ENCODE data around the gene TLE2. TPM values are rescaled to one million over a fixed set of nuclear protein-coding genes. Genes with fewer than 3 reads are reported as not detected.

TLE2 gene
- total RNA-seq, 1 donor from 2014 or later = 0.76 TPM

DNA sequence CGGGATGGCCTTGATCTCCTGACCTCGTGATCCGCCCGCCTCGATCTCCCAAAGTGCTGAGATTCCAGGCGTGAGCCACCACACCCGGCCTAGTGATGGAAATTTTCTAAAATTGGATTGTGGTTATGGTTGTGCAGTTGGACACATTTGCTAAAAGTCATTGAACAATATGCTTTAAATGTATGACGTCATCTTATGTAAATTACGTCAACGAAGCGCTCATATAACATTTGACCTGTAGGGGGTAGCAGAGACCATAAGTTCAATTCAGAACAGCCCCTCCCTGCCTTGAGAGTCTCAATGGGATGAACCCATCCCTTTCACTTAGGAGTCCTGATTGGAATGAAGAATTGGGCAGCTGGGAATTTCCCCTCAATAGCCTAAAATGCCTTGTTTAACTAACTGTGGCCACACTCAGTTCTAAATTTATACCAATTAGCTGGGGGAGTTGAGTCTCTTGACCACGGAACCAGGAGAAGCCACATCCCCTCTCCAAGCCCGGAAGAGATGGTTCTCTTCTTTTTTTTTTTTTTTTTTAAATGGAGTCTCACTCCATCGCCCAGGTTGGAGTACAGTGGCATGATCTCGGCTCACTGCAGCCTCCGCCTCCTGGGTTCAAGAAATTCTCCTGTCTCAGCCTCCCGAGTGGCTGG lies 66.9 kb downstream of the TLE2 start:
- intact Hi-C loops (cut with micrococcal nuclease) = loop anchor here (1.0 kb wide), 4 partner anchors 114 to 248 kb away; no protein-coding TSS in a partner anchor

DNA sequence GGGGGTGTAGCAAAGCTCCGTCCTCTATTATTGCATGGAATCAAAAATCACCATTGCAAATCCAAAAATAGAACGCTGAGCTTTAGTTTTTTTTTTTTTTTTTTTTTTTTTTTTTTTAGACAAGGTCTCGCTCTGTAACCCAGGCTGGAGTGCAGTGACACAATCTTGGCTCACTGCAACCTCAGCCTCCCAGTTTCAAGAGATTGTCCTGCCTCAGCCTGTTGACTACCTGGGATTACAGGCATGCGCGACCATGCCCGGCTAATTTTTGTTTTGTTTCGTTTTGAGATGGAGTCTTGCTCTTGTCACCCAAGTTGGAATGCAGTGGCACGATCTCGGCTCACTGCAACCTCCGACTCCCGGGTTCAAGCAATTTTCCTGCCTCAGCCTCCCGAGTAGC lies 69.0 kb downstream of the TLE2 start:
- intact Hi-C loops (cut with micrococcal nuclease) = no loop called here

DNA sequence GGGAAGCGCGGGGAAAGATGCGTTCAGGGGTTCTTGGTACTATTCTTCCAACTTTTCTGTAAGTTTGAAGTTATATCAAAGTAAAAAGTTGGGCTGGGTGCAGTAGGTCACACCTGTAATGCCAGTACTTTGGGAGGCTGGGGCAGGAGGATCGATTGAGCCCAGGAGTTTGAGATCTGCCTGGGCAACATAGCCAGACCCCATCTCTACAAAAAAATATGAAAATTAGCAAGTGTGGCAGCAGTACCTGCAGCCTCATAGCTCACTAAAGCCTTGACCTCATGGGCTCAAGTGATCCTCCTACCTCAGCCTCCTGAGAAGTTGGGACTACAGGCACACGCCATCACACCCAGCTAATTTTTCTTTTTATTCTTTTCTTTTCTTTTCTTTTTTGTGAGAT lies 71.9 kb downstream of the TLE2 start:
- intact Hi-C loops (cut with micrococcal nuclease) = loop anchor here (10.0 kb wide), 1 partner anchor 548 kb away; the partner anchor contains the start of genes DOHH and FZR1

DNA sequence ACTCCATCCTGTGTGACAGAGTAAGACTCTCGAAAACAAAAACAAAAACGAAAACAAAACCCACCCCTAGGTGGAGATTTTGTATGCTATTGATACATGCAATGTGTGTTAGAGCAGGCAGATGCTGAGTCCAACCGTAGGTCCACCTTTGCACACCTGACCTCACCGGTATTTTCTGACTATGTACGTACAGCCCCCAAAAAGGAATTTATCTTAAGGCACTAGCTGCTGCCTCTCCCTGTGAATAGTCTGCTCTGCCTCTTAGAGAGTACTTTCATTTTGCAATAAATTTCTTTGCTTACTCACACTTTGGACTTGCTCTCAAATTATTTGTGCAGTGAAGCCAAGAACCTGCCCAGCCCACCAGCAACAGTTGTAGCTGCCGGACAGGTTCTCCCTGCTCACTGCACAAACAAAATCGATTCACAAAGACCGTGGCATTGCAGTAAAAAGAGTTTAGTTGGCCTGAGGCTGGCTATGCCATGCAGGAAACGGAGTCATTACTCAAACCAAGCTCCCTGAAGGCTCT lies 76.1 kb downstream of the TLE2 start:
- intact Hi-C loops (cut with micrococcal nuclease) = loop anchor here (10.0 kb wide), 1 partner anchor 552 kb away; the partner anchor contains the start of genes DOHH and FZR1

DNA sequence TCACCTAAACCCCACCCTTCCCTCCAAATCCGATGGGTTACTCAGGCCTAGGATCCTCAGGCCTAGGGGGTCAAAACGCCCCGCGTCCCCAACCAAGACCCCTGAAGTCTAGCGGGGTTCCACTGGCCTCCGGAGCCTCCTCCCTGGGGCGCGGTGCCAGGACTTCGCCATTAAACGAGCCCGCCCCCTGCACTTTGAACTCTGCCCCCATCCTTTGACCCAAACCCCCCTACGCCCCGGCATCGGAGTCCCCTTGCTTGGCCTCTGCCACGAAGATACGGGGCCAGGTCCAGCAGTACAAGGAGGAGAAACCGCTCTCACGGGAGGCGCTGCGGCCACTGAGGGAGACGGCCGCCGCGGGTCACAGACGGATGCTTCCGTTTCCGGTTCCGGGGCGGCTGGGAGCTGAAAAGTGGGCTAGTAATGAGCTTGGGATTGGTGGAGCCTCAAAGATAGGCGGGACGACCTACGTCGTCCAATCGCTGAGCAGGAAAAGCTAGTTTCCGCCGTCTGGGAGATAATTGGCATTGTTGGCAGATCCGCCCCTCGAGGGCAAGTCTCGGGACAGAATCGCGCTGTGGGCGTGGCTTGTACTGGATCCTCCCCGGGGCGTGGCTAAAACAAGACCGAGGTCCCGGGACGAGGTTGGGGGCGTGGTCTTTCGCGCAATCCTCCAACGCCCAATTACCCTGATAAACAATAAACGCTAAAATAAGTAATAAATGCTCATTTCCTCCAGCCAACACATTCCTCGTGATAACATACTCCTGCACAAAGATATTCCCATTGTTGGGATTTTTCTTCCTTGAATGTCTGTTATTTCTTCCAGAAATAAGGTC lies 78.6 kb downstream of the TLE2 start:
- intact Hi-C loops (cut with micrococcal nuclease) = loop anchor here (1.0 to 10.0 kb wide), 12 partner anchors 27 to 622 kb away; partner anchors contain the start of genes DOHH, FZR1, HMG20B and NCLN

DNA sequence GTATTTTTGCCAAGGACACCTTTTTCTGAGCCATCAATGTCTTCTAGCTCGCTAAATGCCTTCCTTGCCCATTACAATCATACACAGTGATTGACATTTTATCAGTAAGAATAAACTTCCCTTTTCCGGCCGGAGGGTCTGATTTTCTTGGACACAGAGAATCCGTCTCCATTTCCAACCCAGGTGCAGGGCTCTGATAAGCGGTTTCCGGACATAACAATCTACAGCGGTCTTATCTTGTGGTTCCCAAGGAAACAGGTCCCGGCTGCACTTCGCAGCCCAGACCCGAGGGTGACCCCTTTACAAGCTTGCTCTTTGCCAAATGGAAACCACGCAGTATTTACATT lies 79.2 kb downstream of the TLE2 start:
- intact Hi-C loops (cut with micrococcal nuclease) = loop anchor here (1.0 to 10.0 kb wide), 11 partner anchors 27 to 623 kb away; partner anchors contain the start of genes DOHH, FZR1, HMG20B and NCLN

Other genes starting within 250 kb of the TLE2 start
- 49.2 and 52.2 TPM in 2 replicates for gene SGTA, start 246.0 kb downstream of the TLE2 start, total RNA-seq
- 96.0 and 103 TPM in 2 replicates for gene THOP1, start 243.8 kb downstream of the TLE2 start, total RNA-seq
- 3.2 and 3.4 TPM in 2 replicates for gene ZNF554, start 209.4 kb downstream of the TLE2 start, total RNA-seq
- 1.0 and 1.2 TPM in 2 replicates for gene ZNF555, start 187.8 kb downstream of the TLE2 start, total RNA-seq
- gene ZNF556, start 161.9 kb downstream of the TLE2 start, total RNA-seq = not detected in 2 replicates
- gene ZNF57, start 128.4 kb downstream of the TLE2 start, total RNA-seq = 1.8 TPM in 2 replicates
- gene ZNF77, start 84.3 kb downstream of the TLE2 start, total RNA-seq = 3.0 and 3.3 TPM in 2 replicates
- gene TLE6, start 51.7 kb downstream of the TLE2 start, total RNA-seq = 0.54 and 1.1 TPM in 2 replicates
- gene TLE5, start 33.2 kb upstream of the TLE2 start, total RNA-seq = 598 and 603 TPM in 2 replicates
- gene GNA11, start 65.1 kb upstream of the TLE2 start, total RNA-seq = 1.9 and 2.2 TPM in 2 replicates
- 140 TPM in 2 replicates for gene GNA15, start 106.8 kb upstream of the TLE2 start, total RNA-seq
- gene S1PR4, start 149.5 kb upstream of the TLE2 start, total RNA-seq = 179 TPM in 2 replicates
- gene NCLN, start 156.7 kb upstream of the TLE2 start, total RNA-seq = 68.4 and 80.6 TPM in 2 replicates
- gene CELF5, start 195.4 kb upstream of the TLE2 start, total RNA-seq = 0.15 and 0.61 TPM in 2 replicates

All from T-helper 1 cell treated with Interleukin-12 subunit alpha and Interleukin-12 subunit beta and Interleukin-4 antibody, amounts not matched to agents 30 ng/mL and 1 ng/mL, for 36 hours (primary cell).